ENCODE measurements around the gene PALLD.

PALLD gene

GRCh38 chr4:168751263-168752225, 254.7 kb downstream of the PALLD start:
- no peaks in the 10 kb centered on the region for H3K36me3 ChIP-seq
- H3K9me3 ChIP-seq (ENCODE audit: severe bottlenecking) = no peaks in the 10 kb centered on the region

GRCh38 chr4:168755598-168756477, 259.0 kb downstream of the PALLD start:
- no peaks in the 10 kb centered on the region for H3K9me3 ChIP-seq (ENCODE audit: severe bottlenecking)
- DNase-seq = no peak

More at GRCh38 chr4:168751263-168752225, 254.7 kb downstream of the PALLD start:
- Histone ChIP-seq H3K27ac (no peak overlapping the region), H3K27me3 (ENCODE audit: insufficient read depth, low read depth, severe bottlenecking) (no peaks in the 10 kb centered on the region), H3K4me3 (ENCODE audit: low read depth, low read length) (no peak overlapping the region)
- DNase-seq = no peak
- no peak for TF ChIP-seq CTCF (IDR thresholded peaks at IDR 0.05; ENCODE audit: low read depth, low read length)

GRCh38 chr4:168757500-168757899, 260.6 kb downstream of the PALLD start:
- Histone ChIP-seq H3K4me3 (ENCODE audit: low read depth, low read length) (no peak overlapping the region), H3K36me3 (no peaks in the 10 kb centered on the region)
- DNase-seq = no peak

More at GRCh38 chr4:168755598-168756477, 259.0 kb downstream of the PALLD start:
- no peaks in the 10 kb centered on the region for H3K27me3 ChIP-seq (ENCODE audit: insufficient read depth, low read depth, severe bottlenecking)
- H3K4me3 ChIP-seq (ENCODE audit: low read depth, low read length) = no peak overlapping the region
- no peak overlapping the region for H3K27ac ChIP-seq
- no peak for TF ChIP-seq CTCF (IDR thresholded peaks at IDR 0.05; ENCODE audit: low read depth, low read length)
- no peaks in the 10 kb centered on the region for H3K36me3 ChIP-seq

DNA sequence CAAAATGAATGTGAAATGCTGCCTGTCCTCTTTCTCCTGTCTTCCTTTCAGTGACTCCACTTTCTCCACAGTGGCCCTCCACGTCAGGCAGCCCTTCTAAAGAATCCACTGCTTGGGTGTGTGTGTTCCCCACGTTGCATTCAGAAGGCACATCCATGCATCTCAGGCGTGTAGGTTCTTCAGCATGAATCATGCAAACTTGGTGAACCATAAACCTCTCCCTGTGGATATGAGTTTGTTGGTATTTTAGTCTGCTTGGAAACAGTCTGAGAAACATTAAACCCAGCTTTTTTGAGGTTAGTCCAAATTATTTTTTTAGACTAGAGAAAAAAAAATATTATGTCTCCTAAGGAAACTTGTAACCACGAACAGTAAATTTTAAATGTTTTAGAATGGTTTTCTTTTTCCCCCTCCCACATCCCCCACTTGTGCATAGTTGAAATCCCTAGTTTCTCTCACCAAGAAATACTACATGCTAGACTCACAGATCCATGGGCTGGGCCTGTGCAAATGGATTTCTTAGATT, 261.6 kb downstream of the PALLD start:
- no peak for DNase-seq
- Histone ChIP-seq H3K9me3 (ENCODE audit: severe bottlenecking) (no peaks in the 10 kb centered on the region), H3K27ac (no peak overlapping the region), H3K4me3 (ENCODE audit: low read depth, low read length) (no peak overlapping the region), H3K36me3 (no peaks in the 10 kb centered on the region), H3K27me3 (ENCODE audit: insufficient read depth, low read depth, severe bottlenecking) (no peaks in the 10 kb centered on the region)
- no peak for TF ChIP-seq CTCF (IDR thresholded peaks at IDR 0.05; ENCODE audit: low read depth, low read length)

More at GRCh38 chr4:168757500-168757899, 260.6 kb downstream of the PALLD start:
- no peak overlapping the region for H3K27ac ChIP-seq
- no peak for TF ChIP-seq CTCF (IDR thresholded peaks at IDR 0.05; ENCODE audit: low read depth, low read length)
- H3K27me3 ChIP-seq (ENCODE audit: insufficient read depth, low read depth, severe bottlenecking) = no peaks in the 10 kb centered on the region
- H3K9me3 ChIP-seq (ENCODE audit: severe bottlenecking) = no peaks in the 10 kb centered on the region

- no peaks in the 10 kb centered on the region for H3K36me3 ChIP-seq
- no peaks in the 10 kb centered on the region for H3K27me3 ChIP-seq (ENCODE audit: insufficient read depth, low read depth, severe bottlenecking)
- DNase-seq = no peak
- H3K4me3 ChIP-seq (ENCODE audit: low read depth, low read length) = no peak overlapping the region
- no peaks in the 10 kb centered on the region for H3K9me3 ChIP-seq (ENCODE audit: severe bottlenecking)
- H3K27ac ChIP-seq = no peak overlapping the region
- TF ChIP-seq CTCF (IDR thresholded peaks at IDR 0.05; ENCODE audit: low read depth, low read length) = no peak
Measured at GRCh38 chr4:168759321-168759720, 262.5 kb downstream of the PALLD start.

All from WERI-Rb-1 (cell line).